ENCODE results near the gene PPEF2. TPM values are rescaled to one million over a fixed set of nuclear protein-coding genes. Genes with fewer than 3 reads are reported as not detected.
A peak's percentile ranks its signal among the peaks of the same experiment; 100 is the strongest.

PPEF2 gene
- total and polyA plus RNA-seq, 2 experiments from 2014 or later, result not detected

DNA sequence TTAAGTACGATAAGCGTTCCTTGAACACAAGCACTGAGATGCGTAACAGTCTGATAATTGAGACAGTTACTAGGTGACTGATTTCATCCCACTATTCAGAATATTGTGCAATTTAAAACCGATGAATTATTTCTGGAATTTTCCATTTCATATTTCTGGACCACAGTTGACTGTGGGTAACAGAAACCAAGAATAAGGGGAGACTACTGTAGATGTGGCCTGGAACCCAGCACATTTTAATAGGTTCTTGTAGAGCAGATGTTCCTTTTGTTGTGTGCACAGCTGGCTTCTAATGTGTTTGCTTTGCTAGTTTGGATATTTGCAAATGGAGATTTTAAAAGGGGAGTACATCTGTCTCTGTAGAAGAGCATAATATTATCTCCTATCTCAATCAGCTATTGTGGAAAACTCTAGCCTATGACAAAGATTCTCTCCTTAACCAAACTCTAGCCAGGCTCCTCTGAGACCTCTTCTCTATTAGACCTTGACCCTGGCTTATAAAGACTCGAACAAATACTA, 22.1 kb upstream of the PPEF2 start:
- Mint-ChIP-seq H3K4me3 (no peak overlapping the region), H3K27me3 (ENCODE audit: insufficient read depth, low read depth, poor library complexity) (peaks cover 5% of the 10 kb centered on the region), H3K27ac (no peak overlapping the region), H3K9me3 (no peaks in the 10 kb centered on the region), H3K36me3 (ENCODE audit: low read depth) (peaks cover 48% of the 10 kb centered on the region), H3K4me1 (peaks cover 22% of the 10 kb centered on the region)
- Histone ChIP-seq H3K27me3 (ENCODE audit: insufficient read depth) (no peaks in the 10 kb centered on the region), H3F3A (replicated peaks; ENCODE audit: low read depth) (0 out of 2 replicates have a peak, but pooled peaks cover 4% of the 10 kb centered on the region), H3K36me3 (ENCODE audit: insufficient read depth) (no peaks in the 10 kb centered on the region), H3K4me1 (ENCODE audit: insufficient read depth) (peaks cover 10% of the 10 kb centered on the region), H3K9me2 (ENCODE audit: insufficient read depth) (0 out of 2 replicates have a peak, but pooled peaks cover 3% of the 10 kb centered on the region), H2AFZ (no peak overlapping the region), H4K20me1 (replicated peaks; ENCODE audit: insufficient read depth) (no peaks in the 10 kb centered on the region; the same call in 1 of the 2 replicates), H3K4me2 (peak overlapping the region; percentile 59), H3K4me3 (0 out of 2 replicates have a peak overlapping the region, but pooled peaks have one; percentile 8), H3K79me2 (replicated peaks; ENCODE audit: insufficient read depth) (no peaks in the 10 kb centered on the region), H3K27ac (ENCODE audit: low read depth) (peak overlapping the region; percentile 63; the same call in 1 of the 2 replicates)
- TF ChIP-seq, protein P1, sequence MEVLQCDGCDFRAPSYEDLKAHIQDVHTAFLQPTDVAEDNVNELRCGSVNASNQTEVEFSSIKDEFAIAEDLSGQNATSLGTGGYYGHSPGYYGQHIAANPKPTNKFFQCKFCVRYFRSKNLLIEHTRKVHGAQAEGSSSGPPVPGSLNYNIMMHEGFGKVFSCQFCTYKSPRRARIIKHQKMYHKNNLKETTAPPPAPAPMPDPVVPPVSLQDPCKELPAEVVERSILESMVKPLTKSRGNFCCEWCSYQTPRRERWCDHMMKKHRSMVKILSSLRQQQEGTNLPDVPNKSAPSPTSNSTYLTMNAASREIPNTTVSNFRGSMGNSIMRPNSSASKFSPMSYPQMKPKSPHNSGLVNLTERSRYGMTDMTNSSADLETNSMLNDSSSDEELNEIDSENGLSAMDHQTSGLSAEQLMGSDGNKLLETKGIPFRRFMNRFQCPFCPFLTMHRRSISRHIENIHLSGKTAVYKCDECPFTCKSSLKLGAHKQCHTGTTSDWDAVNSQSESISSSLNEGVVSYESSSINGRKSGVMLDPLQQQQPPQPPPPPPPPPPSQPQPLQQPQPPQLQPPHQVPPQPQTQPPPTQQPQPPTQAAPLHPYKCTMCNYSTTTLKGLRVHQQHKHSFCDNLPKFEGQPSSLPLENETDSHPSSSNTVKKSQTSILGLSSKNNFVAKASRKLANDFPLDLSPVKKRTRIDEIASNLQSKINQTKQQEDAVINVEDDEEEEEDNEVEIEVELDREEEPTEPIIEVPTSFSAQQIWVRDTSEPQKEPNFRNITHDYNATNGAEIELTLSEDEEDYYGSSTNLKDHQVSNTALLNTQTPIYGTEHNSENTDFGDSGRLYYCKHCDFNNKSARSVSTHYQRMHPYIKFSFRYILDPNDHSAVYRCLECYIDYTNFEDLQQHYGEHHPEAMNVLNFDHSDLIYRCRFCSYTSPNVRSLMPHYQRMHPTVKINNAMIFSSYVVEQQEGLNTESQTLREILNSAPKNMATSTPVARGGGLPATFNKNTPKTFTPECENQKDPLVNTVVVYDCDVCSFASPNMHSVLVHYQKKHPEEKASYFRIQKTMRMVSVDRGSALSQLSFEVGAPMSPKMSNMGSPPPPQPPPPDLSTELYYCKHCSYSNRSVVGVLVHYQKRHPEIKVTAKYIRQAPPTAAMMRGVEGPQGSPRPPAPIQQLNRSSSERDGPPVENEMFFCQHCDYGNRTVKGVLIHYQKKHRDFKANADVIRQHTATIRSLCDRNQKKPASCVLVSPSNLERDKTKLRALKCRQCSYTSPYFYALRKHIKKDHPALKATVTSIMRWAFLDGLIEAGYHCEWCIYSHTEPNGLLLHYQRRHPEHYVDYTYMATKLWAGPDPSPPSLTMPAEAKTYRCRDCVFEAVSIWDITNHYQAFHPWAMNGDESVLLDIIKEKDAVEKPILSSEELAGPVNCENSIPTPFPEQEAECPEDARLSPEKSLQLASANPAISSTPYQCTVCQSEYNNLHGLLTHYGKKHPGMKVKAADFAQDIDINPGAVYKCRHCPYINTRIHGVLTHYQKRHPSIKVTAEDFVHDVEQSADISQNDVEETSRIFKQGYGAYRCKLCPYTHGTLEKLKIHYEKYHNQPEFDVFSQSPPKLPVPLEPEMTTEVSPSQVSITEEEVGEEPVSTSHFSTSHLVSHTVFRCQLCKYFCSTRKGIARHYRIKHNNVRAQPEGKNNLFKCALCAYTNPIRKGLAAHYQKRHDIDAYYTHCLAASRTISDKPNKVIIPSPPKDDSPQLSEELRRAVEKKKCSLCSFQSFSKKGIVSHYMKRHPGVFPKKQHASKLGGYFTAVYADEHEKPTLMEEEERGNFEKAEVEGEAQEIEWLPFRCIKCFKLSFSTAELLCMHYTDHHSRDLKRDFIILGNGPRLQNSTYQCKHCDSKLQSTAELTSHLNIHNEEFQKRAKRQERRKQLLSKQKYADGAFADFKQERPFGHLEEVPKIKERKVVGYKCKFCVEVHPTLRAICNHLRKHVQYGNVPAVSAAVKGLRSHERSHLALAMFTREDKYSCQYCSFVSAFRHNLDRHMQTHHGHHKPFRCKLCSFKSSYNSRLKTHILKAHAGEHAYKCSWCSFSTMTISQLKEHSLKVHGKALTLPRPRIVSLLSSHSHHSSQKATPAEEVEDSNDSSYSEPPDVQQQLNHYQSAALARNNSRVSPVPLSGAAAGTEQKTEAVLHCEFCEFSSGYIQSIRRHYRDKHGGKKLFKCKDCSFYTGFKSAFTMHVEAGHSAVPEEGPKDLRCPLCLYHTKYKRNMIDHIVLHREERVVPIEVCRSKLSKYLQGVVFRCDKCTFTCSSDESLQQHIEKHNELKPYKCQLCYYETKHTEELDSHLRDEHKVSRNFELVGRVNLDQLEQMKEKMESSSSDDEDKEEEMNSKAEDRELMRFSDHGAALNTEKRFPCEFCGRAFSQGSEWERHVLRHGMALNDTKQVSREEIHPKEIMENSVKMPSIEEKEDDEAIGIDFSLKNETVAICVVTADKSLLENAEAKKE (CRISPR knock-in tag; IDR thresholded peaks at IDR 0.05), result no peak
- TF ChIP-seq, protein P2, sequence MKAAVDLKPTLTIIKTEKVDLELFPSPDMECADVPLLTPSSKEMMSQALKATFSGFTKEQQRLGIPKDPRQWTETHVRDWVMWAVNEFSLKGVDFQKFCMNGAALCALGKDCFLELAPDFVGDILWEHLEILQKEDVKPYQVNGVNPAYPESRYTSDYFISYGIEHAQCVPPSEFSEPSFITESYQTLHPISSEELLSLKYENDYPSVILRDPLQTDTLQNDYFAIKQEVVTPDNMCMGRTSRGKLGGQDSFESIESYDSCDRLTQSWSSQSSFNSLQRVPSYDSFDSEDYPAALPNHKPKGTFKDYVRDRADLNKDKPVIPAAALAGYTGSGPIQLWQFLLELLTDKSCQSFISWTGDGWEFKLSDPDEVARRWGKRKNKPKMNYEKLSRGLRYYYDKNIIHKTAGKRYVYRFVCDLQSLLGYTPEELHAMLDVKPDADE (IDR thresholded peaks at IDR 0.05), result no peak
- no peak for TF ChIP-seq JUNB (IDR thresholded peaks at IDR 0.05; ENCODE audit: unreplicated experiment)
- peak; percentile 18; the same call in 1 of the 3 replicates for ATAC-seq
- DNase-seq (ENCODE audit: low spot score), result no peak

- Histone ChIP-seq H2AFZ (no peak overlapping the region), H3K9me2 (ENCODE audit: insufficient read depth) (0 out of 2 replicates have a peak, but pooled peaks cover 3% of the 10 kb centered on the region), H3K79me2 (replicated peaks; ENCODE audit: insufficient read depth) (no peaks in the 10 kb centered on the region), H3K27ac (ENCODE audit: low read depth) (no peak overlapping the region), H3F3A (replicated peaks; ENCODE audit: low read depth) (0 out of 2 replicates have a peak, but pooled peaks cover 4% of the 10 kb centered on the region), H3K4me2 (no peak overlapping the region), H3K4me1 (ENCODE audit: insufficient read depth) (peaks cover 10% of the 10 kb centered on the region), H3K27me3 (ENCODE audit: insufficient read depth) (no peaks in the 10 kb centered on the region), H3K36me3 (ENCODE audit: insufficient read depth) (no peaks in the 10 kb centered on the region), H3K4me3 (no peak overlapping the region), H4K20me1 (replicated peaks; ENCODE audit: insufficient read depth) (no peaks in the 10 kb centered on the region)
- TF ChIP-seq STAT1 (IDR thresholded peaks at IDR 0.05; ENCODE audit: unreplicated experiment), result no peak
- TF ChIP-seq CREB1 (CRISPR knock-in tag; IDR thresholded peaks at IDR 0.05; ENCODE audit: low read depth), result no peak
- Mint-ChIP-seq H3K27ac (no peak overlapping the region), H3K4me3 (no peak overlapping the region), H3K4me1 (peaks cover 22% of the 10 kb centered on the region), H3K9me3 (no peaks in the 10 kb centered on the region), H3K27me3 (ENCODE audit: insufficient read depth, low read depth, poor library complexity) (peaks cover 7% of the 10 kb centered on the region), H3K36me3 (ENCODE audit: low read depth) (peaks cover 51% of the 10 kb centered on the region)
- no peak for DNase-seq (ENCODE audit: low spot score)
- no peak for ATAC-seq
These were observed 20.3 kb upstream of the PPEF2 start for GRCh38 chr4:75922588-75922987.
